Large intestine (tissue), 3 donors: ENCODE measurements around the gene PTPRK. TPM values are rescaled to one million over a fixed set of nuclear protein-coding genes. Genes with fewer than 3 reads are reported as not detected.

Experiments used
- DNase-seq, 2 donors: peaks; one replicate each; pipeline versions ENCODE4 v3.0.0 to v3.0.0-alpha.2; 2013
- H3K27ac ChIP-seq: one replicate; pipeline ENCODE4 v1.5.1; 2013; ENCODE audit warnings: low read length
- H3K27me3 ChIP-seq: 2 replicates; pipeline ENCODE4 v1.6.1; 2013; ENCODE audit warnings: low read length; ENCODE audit not compliant: control insufficient read depth, insufficient read depth
- H3K36me3 ChIP-seq: 2 replicates; pipeline ENCODE4 v1.6.1; 2013; ENCODE audit warnings: low read length; ENCODE audit not compliant: control insufficient read depth, insufficient read depth
- H3K4me1 ChIP-seq: one replicate; pipeline ENCODE4 v1.6.1; 2013; ENCODE audit warnings: low read length; ENCODE audit not compliant: control insufficient read depth, insufficient read depth
- H3K4me3 ChIP-seq: one replicate; pipeline ENCODE4 v1.5.1; 2013; ENCODE audit warnings: low read length
- H3K9me3 ChIP-seq: one replicate; pipeline ENCODE4 v1.6.1; 2013; ENCODE audit warnings: mild to moderate bottlenecking, low read depth, low read length, moderate library complexity; ENCODE audit not compliant: control insufficient read depth
- WGBS: methylation state at CpG from one replicate; pipeline ENCODE4 v1.1.5; 2013; ENCODE audit warnings: low lambda C conversion rate; ENCODE audit not compliant: insufficient coverage; 5-methylcytosine and 5-hydroxymethylcytosine counted together
- polyA plus RNA-seq: library from polyadenylated mRNA; unstranded; fragments of 120-200 nt; gene quantifications from one replicate; pipeline ENCODE4 v1.2.1, GENCODE V29; 2013

Gene PTPRK
- polyA plus RNA-seq, 1 donor: 65.4 TPM

- 100% methylated on average over 1 of the region's 8 CpGs for WGBS
- Histone ChIP-seq H3K9me3 (no peaks in the 10 kb centered on the region), H3K36me3 (no peaks in the 10 kb centered on the region), H3K4me3 (no peak overlapping the region), H3K4me1 (no peaks in the 10 kb centered on the region), H3K27ac (no peak overlapping the region), H3K27me3 (no peaks in the 10 kb centered on the region)
- no peak for DNase-seq
These were observed 569.7 kb downstream of the PTPRK start for GRCh38 chr6:127950566-127951145.

GRCh38 chr6:127949251-127949650 is 571.1 kb downstream of the PTPRK start:
- DNase-seq: no peak
- WGBS: no CpG with 5 or more reads among the region's 3 CpGs

GRCh38 chr6:127946388-127946787 is 574.0 kb downstream of the PTPRK start:
- no peaks in the 10 kb centered on the region for H3K36me3 ChIP-seq
- H3K27me3 ChIP-seq: peaks cover 2% of the 10 kb centered on the region
- no peaks in the 10 kb centered on the region for H3K4me1 ChIP-seq
- no peak overlapping the region for H3K4me3 ChIP-seq
- no peaks in the 10 kb centered on the region for H3K9me3 ChIP-seq
- H3K27ac ChIP-seq: no peak overlapping the region
- WGBS: no CpG with 5 or more reads among the region's 2 CpGs
- DNase-seq: no peak

More at GRCh38 chr6:127949251-127949650, 571.1 kb downstream of the PTPRK start:
- H3K27ac ChIP-seq: no peak overlapping the region
- no peaks in the 10 kb centered on the region for H3K9me3 ChIP-seq
- no peak overlapping the region for H3K4me3 ChIP-seq
- H3K36me3 ChIP-seq: no peaks in the 10 kb centered on the region
- H3K4me1 ChIP-seq: no peaks in the 10 kb centered on the region
- H3K27me3 ChIP-seq: no peaks in the 10 kb centered on the region

GRCh38 chr6:127945434-127946097 is 574.8 kb downstream of the PTPRK start:
- DNase-seq: no peak
- Histone ChIP-seq H3K9me3 (no peaks in the 10 kb centered on the region), H3K27me3 (peaks cover 2% of the 10 kb centered on the region), H3K4me3 (no peak overlapping the region), H3K27ac (no peak overlapping the region), H3K36me3 (no peaks in the 10 kb centered on the region), H3K4me1 (no peaks in the 10 kb centered on the region)
- no CpG with 5 or more reads among the region's 3 CpGs for WGBS

GRCh38 chr6:127941228-127941627 is 579.2 kb downstream of the PTPRK start:
- H3K4me1 ChIP-seq: no peaks in the 10 kb centered on the region
- no peaks in the 10 kb centered on the region for H3K36me3 ChIP-seq
- 18% methylated on average over 2 of the region's 5 CpGs for WGBS
- H3K4me3 ChIP-seq: no peak overlapping the region
- H3K27me3 ChIP-seq: peaks cover 2% of the 10 kb centered on the region
- H3K27ac ChIP-seq: no peak overlapping the region
- H3K9me3 ChIP-seq: no peaks in the 10 kb centered on the region
- DNase-seq: no peak

- WGBS: 28% methylated on average over 2 of the region's 3 CpGs
- Histone ChIP-seq H3K36me3 (no peaks in the 10 kb centered on the region), H3K4me1 (no peaks in the 10 kb centered on the region), H3K27ac (no peak overlapping the region), H3K9me3 (no peaks in the 10 kb centered on the region), H3K27me3 (peaks cover 2% of the 10 kb centered on the region), H3K4me3 (no peak overlapping the region)
- no peak for DNase-seq
These were observed 580.8 kb downstream of the PTPRK start for GRCh38 chr6:127939442-127940066.

GRCh38 chr6:127938701-127939100 is 581.7 kb downstream of the PTPRK start:
- no peaks in the 10 kb centered on the region for H3K9me3 ChIP-seq
- no peak overlapping the region for H3K4me3 ChIP-seq
- no peak for DNase-seq
- no peaks in the 10 kb centered on the region for H3K36me3 ChIP-seq
- H3K4me1 ChIP-seq: no peaks in the 10 kb centered on the region
- no peak overlapping the region for H3K27ac ChIP-seq
- H3K27me3 ChIP-seq: peaks cover 2% of the 10 kb centered on the region

- DNase-seq: no peak
- H3K9me3 ChIP-seq: no peaks in the 10 kb centered on the region
- no peak overlapping the region for H3K27ac ChIP-seq
- no peak overlapping the region for H3K4me3 ChIP-seq
- no peaks in the 10 kb centered on the region for H3K36me3 ChIP-seq
- peaks cover 2% of the 10 kb centered on the region for H3K27me3 ChIP-seq
- no peaks in the 10 kb centered on the region for H3K4me1 ChIP-seq
These were observed 582.7 kb downstream of the PTPRK start for GRCh38 chr6:127937747-127938146.

GRCh38 chr6:127937102-127937501 is 583.3 kb downstream of the PTPRK start:
- H3K27me3 ChIP-seq: no peaks in the 10 kb centered on the region
- no peak overlapping the region for H3K27ac ChIP-seq
- 90% methylated on average over 2 of the region's 2 CpGs for WGBS
- no peaks in the 10 kb centered on the region for H3K4me1 ChIP-seq
- DNase-seq: no peak
- no peaks in the 10 kb centered on the region for H3K9me3 ChIP-seq
- H3K36me3 ChIP-seq: no peaks in the 10 kb centered on the region
- no peak overlapping the region for H3K4me3 ChIP-seq

GRCh38 chr6:127934956-127935355 is 585.4 kb downstream of the PTPRK start:
- Histone ChIP-seq H3K36me3 (no peaks in the 10 kb centered on the region), H3K27me3 (no peaks in the 10 kb centered on the region), H3K4me3 (no peak overlapping the region), H3K4me1 (no peaks in the 10 kb centered on the region), H3K27ac (no peak overlapping the region), H3K9me3 (no peaks in the 10 kb centered on the region)
- DNase-seq: no peak
- 100% methylated on average over 1 of the region's 1 CpG for WGBS
